Transverse colon (tissue), 4 donors: ENCODE results near the gene PRKCQ.

Experiments
- CTCF ChIP-seq, 5 experiments: fragments of 200-600 bp in 3 of 5; fragments of 450-650 bp in 2 of 5; sonication (generic) in 3 of 5; IDR thresholded peaks; 1 replicate in 2 of 5; 2 replicates in 3 of 5; pipeline ENCODE4 v1.5.1; 2016 to 2017; ENCODE audit warnings: antibody characterized with exemption in 5 of 5, inconsistent platforms in 3 of 5, mild to moderate bottlenecking in 2 of 5, moderate library complexity in 1 of 5
- EP300 ChIP-seq: sonication (generic); formaldehyde crosslinking; IDR thresholded peaks from one replicate; pipeline ENCODE4 v1.6.1; 2017; ENCODE audit warnings: antibody characterized with exemption, low read depth
- POLR2A ChIP-seq: fragments of 450-650 bp; IDR thresholded peaks from one replicate; pipeline ENCODE4 v1.6.1; 2016; ENCODE audit warnings: antibody characterized with exemption, mild to moderate bottlenecking, moderate library complexity
- POLR2AphosphoS5 ChIP-seq, 3 donors: sonication (generic); formaldehyde crosslinking; IDR thresholded peaks; one replicate each; pipeline ENCODE4 v1.6.1; 2016; ENCODE audit warnings: antibody characterized with exemption in 3 of 3

DNA sequence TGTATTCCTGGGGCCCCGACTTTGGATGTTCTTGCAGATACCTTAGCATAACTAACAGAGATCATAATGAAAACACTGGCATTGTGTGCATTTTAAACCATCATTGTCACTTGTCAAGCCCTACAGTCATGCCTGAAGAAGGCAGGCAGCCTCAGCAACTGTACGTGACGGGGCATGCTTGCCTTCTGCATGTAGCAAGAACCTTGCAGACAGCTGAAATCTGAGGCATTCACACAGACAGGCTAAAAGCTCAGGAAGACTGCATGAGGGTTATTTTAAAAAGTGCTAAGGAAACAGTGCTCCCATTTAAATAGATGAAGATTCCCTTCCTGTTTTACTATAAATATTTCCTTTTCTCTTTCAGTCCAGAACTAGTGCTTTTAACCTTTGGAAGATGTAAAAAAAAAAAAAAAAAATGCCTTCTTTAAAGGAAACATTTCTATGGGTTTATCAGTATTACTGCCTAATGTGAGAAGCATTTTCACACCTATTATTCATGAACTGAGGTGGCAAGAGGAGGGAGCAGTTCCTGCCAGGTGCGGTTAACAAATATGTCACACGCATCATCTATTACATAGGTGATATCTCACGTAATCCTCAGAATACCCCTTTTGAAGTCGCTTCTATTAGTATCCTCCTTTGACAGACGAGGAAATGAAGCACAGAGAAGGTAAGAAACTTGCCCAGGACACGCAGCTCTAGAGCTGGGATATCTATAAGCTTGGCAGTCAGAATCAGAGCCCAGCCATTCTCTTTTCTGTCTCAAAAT is 88.1 kb downstream of the PRKCQ start:
- TF ChIP-seq POLR2A (no peak), CTCF (IDR thresholded peaks at IDR 0.05) (no peak), POLR2AphosphoS5 (IDR thresholded peaks at IDR 0.05) (no peak), EP300 (no peak)
